Activated T-cell treated with anti-CD3 and anti-CD28 coated beads for 24 hours (primary cell): ENCODE measurements around the gene AGMO.

Source experiments
- DNase-seq: peaks from one replicate; pipeline ENCODE4 v3.0.0-alpha.2; 2020; ENCODE audit warnings: low read depth

The AGMO gene

DNA sequence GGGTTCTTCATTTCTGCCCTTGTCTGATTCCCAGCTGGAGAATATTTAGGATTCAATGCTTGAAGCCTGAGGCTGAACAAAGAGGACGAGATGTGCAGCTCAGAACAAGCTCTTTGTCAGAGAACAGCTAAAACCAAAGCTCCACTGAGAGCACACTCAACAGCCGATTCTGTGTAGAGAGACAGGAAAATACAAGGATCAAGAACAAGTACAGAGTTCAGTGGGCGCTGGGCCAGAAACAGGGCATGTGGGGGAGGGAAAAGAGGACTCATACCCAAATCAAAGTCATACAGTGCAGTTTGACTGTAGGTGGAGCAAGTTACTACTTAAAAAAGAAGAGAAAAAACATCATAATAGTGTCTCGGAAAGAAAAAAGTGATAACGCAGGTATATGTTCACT lies at the start of gene AGMO:
TSS of gene AGMO (minus strand) at position 181 of the 400 bp plus-strand sequence.
- no peak for DNase-seq

DNA sequence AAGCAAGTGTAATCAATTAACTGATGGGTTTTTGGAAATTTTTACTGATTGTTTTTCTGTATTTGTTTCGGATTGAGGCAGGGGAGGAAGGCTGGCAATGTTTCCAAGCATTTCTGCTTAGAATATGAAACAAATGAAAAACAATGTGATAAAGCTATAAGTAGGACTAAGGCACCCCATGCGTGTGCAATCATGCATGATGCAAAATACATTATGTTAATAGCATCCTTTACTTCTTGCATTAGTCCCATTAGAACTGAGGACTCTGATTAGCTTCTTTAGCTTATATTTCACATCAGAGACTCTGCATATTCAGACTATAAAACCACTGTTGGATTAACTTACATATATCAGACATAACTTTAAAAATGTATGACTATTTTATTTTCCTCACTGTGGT lies 48.7 kb upstream of the AGMO start:
- DNase-seq, result no peak

DNA sequence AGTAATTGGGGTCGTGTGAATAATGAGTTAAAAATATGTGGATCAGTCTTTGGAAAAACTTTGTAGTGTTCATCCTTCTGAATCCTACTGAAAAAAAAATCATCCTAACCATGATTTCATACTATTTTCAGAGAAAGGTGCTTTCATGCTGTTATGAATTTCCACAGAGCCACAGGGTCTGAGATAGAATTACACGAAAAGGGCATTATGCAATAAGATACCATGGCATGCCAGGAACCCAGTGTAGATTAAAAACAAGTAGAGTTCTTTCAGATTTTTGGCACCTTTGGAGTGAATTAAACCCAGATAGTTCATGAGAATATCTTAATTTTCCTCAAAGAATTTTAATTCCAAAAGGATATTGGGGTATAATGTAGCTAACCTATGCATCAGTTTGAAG lies 47.5 kb upstream of the AGMO start:
- DNase-seq, result no peak

DNA sequence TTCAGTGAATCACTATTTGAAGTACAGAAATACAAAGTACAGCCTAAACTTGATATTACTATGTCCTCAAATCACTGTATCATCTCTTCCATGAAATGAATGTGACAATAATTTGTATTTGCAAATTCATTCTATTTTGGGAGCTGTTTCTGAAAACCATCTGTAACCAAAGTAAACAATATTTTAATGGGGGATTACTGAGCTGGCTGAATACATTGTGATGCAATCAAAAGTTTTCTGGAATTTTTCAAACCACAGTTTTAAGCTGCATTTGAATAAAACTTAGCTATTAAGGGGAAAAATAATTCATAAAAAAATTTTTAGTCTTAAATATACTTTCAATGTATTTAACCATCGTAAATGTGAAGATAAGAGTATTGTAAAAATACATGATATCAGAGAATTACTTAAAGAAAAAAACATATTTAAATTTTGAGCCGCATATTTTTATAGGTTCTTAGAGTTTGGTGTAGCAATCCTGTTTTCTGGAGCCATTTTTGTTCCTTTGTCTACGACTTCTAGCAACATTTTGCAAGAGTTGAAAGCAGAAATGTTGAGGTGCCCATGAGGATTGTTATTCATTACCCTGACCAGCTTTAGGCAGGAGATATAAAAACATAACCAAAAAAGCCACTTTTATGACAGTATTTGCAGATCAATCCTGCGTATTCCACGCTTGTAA lies 45.9 kb upstream of the AGMO start:
- no peak for DNase-seq

DNA sequence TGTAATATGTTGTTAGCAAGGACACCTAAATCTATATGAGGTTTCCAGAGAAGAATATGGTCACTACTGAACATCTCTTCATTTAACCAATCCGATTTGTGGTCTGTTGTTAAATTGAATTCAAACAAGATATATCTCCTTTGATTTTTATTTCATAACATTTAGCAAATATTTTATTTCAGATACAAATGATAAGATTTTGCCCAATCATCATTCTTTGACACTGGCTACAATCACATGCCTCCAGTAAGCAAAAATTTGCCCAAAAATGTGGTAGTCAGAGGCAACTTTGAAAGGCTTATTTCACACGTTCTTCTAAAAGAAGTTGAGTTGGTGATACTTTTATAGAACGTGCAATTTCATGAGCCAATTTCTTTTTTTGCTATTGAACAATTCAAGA lies 44.7 kb upstream of the AGMO start:
- DNase-seq, result no peak

DNA sequence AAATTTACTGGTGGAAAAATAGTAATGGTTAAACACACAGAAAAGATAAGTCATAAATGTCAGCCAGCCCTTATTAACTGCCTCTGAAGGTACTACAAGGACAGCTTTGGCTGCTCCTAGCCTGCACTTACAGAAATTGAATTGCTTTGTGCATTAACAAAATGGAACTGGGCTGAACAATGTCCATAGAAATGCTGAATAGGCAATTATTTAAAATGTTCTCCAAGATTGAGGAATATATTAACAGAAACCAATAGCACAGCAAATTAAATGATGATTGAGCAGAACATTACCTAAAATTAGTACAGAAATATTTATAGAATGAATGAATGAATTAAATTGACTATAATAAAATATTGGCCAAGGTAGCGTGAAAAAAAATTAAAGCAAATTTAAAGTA lies 42.4 kb upstream of the AGMO start:
- DNase-seq, result no peak

DNA sequence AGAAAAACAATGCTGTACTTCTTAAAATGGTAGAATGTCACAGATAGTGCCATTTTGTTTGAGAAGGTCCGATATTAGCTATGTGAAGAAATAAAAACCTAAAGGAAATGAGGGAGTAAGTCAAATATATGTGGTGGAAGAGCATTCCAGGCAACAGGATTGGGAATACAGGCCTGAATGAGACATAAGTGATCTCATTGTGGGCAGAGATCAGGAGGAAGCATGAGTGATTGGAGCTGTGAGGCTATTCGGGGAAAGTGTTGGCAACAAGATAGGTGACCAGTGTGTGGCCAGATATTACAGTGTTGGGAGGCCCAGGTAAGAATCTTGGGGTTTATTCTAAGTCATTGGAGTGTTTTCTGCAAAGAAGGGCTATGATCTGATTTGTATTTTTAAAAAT lies 41.3 kb upstream of the AGMO start:
- no peak for DNase-seq

DNA sequence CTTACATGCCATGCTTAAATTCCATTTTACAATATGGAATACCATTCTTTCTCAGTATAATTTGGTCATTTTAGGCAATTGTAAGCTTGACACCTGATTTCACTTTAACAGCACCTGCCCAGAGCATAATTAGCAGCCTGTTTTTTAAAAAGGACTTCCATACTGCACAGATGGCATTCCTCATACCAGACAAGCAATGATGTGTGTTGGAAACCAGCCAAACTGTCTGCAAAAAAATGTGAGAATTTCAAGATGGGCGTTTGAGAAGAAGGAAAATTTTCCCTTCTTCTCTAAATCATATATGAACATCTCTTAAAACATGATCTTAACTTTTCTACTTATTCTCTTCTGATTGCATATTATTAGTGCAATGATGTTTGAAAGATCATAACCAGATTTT lies 40.4 kb upstream of the AGMO start:
- no peak for DNase-seq

DNA sequence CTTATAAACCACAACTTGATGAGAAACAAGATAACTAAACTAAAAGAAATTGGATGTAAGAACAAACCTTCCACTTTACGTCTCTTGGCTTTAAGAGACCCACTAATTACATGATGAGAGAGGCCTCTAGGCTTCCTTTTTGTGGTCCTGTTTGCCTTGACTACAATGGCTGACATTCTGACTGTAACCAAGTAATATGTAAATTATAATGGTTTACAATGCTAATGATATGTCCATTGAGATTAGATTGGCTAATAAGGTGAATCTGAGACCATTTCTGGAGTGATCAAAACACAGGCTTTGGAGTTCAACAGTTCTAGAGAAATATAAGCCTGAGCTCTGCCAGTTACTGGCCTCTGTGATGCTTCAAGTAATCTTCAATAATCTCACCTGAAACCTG lies 39.4 kb upstream of the AGMO start:
- DNase-seq, result no peak

DNA sequence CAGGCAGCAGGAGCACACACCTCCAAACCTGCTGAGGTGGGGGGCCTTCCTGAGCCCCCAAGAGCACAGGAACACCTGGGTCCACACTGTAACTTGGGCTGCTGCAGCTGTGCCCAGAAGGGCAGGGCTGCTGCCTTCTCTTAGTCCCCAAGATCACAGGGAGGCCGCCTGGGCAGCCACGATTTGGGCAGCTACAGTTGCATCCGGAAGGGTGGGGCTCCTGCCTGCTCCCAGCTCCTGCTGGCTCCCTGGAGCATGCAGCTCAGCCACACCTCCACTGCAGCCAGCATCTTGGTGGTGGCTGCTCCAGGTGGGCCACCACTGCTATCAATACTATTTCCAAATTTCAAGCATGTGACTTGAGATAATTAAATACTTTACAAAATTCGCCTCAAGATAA lies 38.5 kb upstream of the AGMO start:
- no peak for DNase-seq

DNA sequence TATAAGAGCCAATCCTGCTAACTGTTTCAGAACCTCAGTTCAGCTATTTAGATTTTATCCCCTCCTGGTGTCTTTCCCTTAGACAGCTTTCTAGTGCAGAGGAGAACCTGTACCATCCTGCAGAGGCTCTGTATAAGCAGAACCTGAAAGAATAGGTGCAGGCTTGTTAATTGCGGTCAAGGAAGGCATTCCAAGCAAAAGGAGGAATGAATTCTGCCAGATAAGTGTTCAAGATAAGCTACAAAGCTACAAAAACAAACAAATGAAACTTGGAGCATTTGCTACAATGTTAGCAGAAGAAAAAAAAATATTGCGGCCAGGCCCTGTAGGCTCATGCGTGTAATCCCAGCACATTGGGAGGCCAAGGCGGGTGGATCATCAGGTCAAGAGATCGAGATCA lies 32.6 kb upstream of the AGMO start:
- DNase-seq, result no peak

DNA sequence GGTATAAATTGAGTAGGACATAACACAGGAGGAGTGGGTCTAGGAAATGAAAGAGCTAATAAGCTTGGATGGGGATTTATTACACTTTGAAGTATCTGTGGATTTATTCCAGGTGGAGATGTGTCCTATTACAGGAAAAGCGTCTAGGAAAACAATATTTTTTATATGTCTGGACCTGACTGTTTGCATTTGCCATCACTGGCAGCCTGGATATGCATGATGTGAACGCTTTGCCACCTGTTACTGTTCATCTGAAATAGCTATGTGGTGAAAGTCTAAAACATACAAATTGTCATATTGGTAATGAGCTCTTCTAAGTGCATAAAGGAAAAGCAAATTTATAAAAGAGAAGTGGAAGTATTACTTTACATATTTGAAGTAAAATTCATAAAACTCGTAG lies 31.6 kb upstream of the AGMO start:
- no peak for DNase-seq

DNA sequence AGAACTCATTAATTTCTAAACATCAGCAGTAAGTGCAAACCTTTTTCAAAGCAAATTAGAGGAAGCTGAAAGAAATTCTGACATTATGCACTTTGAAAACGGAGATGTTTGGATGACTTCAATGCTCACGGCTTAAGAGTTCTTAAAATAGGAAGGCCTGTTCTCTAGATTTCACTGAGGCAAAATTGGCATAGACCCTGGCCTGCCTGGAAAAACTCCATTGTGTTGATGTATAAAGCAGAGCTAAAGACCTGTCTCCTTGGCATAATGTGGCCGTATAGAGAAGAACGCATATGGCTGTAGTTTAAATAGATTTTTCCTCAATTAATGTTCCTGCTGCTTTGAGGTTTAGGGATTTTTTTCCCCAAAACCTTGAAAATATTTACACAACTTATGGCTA lies 24.5 kb upstream of the AGMO start:
- no peak for DNase-seq

DNA sequence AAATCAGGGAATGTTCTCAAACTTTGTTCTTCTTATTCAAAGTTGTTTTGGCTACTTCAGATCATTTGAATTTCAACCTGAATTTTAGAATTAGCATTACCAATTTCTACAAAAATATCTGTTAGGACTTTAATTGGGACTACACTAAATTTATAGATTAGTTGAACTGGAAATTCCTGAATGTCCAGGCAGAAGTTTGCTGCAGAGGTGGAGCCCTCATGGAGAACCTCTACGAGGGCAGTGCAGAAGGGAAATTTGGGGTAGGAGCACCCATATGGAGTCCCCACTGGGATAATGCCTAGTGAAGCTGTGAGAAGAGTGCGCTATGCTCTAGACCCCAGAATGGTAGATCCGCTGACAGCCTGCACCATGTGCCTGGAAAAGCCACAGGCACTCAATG lies 22.8 kb upstream of the AGMO start:
- no peak for DNase-seq

DNA sequence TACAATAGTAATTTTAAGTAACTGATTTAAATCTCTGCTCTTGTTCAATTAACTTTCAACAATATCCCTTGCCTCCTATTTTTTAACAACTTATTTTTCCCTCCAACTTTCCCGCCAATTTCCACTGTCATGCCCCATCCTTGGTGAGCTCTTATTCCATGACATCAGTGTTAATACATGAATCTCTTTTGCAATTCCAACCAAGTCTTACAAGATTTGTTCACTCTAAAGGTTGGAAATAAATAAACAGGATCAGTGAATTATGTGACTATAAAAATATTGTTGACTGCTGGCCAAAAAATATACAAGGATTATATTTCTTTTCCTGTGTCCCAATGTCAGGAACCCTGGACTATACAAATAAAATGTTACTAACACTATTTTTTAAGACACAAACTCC lies 21.0 kb upstream of the AGMO start:
- no peak for DNase-seq

DNA sequence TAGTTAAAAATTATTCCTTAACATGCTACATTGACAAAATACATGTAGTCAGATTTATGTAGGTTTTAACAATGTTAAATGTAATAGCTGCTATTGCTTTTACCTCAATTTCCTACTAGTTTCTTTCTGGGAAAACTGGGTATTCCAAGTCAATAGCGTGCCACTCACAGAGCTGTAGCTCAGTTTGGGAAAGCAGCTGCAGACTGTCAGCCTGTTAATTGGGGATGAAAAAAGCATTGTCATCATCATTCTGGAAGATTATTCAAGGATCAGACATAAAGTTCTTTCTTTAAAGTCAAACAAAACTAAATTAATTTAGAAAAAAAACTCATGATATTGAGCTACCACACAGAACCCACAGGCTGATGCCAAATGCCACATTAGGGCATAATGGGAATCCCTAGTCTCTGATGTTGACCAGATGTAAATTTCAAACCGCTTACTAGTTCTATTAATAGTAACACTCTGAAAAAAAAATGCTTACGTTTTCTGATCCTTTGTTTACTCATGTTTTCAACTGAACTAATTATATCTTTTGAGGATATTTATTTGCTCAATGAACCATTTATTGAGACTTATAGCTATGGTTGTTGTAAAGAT lies 19.6 kb upstream of the AGMO start:
- DNase-seq, result no peak

DNA sequence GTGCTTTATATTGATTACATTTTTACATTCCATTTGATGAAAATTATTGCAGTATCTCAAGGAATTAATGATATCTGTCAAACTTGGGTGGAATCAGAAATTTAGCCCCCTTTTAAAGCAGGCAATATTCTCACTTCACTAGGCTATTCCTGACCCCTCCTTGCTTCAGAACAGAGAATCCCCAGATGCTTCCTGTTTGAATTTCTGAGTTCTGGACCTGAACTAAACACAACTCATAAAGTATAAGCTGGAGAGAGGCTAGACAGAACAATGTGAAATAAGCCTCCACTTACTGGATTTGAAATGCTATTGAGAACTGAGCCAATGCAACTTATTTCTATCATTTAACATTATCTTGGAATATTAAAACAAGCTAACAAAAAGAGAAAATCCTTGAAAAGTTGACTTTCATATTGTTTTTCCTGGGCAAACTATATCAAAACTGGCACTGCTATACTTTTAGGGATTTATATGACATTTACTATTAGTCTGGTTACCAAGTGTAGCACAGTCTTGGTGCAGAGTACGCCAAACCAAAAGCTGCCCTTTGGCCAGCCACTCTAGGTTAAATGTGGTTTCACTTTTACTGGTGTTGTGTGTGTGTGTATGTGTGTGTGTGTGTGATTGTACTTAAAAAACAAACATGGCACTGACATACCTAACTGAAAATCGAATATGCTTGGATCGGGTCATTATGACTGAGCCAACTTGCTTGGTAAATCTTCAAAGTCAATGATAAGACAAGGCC lies 19.0 kb upstream of the AGMO start:
- DNase-seq, result no peak

DNA sequence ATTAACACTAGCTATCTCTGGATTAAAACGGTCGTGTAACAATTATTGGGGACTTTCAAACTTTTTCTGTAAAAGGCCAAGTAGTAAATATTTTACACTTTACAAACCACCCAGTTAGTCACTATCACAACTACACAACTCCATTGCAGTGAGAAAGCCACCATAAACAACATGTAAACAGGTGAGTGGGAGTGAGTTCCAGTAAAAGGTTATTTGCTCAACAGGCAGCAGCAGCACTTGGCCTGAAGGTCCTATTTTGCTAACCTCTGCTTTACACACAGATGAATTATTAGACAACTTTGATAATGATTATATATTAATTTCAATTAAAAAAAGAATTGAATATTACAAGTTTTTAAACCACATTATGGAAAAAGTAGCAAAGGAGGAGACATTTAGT lies 15.8 kb upstream of the AGMO start:
- no peak for DNase-seq

DNA sequence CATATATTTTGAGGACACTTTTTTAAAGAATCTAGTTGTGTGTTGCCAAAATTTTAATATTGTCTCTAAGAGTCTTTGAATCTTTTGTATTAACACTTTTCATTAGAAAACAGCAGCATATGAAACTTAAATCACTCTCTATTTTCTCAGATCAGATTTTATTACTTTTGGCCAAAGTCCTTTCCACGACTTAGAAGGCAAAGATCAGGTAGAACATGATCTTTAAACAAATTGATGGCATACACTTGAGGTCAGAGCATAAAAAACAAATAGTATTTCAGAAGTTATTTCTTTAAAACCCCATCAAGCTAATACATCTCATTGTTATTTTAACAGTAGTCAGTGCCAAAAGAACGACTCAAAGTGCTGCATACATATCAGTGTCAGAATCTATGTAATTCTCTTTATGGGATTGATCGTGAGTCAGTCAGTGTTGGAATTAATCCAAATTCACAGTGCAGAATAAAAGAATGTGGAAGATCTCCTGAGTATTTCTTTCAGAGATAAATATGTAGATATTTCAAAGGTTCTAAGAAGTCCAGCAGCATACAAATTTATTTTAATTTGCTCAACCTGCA lies 9.6 kb upstream of the AGMO start:
- DNase-seq, result no peak

DNA sequence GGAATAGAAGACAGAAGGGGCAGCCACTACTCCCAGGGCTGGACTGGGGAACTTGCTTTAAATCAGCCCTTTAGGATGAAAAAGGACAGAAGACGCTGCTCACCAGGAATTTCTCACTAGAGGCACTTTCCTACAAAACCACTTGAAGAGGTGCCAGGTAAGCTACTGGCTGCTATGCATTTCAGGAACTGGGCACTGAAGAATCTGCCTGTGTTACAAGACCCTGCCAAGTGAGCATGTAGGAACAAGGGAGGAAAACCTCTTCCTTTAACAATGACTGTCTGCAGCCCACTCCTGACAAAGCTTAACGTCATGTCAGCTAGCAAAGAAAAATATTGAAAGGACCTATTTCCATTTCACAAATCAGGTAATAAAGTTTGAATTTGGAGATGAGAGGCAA lies 5.8 kb upstream of the AGMO start:
- no peak for DNase-seq

DNA sequence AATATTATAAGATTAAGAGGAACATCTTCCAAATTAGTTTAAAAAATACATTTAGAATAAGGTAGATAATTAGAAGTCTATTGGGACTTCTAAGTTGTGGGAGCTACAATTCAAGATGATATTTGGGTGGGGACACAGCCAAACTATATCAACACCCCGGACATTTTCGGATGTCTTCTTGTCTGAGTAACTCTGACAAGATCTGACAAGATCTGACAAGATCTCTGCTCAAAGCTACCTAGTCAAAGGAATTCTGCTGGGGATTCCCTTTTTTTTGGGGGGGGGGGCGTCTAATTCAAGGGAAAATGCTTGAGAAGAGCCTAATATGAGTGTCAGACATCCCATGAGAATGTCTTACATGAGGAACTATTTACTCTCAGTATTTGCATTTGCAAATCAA lies 5.2 kb upstream of the AGMO start:
- DNase-seq, result no peak

DNA sequence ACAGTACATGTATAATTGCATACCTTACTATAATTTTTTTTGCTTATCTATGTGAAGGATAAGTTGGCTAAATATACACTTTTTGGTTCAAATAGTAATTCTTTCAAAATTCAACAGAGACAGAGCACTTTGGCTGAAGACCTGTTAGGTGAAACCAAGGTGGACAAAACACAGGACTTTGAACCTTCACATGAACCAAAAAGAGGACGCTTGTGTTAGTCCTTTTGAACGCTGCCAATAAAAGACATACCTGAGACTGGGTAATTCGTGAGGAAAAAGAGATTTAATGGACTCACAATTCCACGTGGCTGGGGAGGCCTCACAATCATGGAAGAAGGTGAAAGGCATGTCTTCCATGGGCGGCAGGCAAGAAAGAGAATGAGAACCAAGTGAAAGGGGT lies 4.7 kb upstream of the AGMO start:
- no peak for DNase-seq

DNA sequence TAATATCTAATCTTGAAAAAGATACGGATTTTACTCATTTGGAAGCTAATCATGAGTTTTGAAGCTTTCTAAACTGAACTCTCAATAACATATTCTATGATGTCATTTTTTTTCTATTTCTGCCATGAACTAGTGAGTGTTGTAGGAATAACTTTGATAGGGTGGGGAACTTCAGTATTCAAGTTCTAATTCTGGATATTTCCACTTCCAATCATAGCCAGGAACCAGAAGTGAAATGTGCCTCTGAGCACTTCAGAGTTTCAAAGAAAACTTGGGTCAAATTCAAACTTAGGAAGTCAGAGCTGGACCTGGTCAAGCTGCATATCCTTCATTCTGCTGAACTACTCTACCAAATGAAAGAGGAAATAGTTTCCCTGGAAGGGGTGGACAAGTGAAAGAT lies 847 bp downstream of the AGMO start:
- DNase-seq, result no peak
